ENCODE results near the gene C16orf96.

Gene C16orf96

DNA sequence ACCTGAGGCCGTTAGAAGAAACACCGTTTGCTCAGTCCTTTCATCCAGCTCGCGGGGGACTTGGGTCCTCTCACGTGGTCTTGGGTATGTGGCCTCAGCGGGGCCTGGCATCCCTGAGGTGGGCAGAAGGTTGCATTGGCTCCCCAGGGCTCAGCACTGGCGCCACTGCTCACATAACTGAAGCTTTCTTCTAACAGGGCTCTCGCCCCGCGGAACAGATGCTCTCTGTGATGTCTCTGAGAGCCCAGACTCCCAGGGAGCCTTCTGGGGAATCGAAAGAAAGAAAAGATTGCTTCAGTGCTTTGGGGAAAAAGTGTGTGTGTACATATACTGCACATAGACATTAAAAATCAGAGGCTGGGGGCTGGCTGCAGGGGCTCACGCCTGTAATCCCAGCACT, 78.6 kb downstream of the C16orf96 start:
- intact Hi-C loops (cut with DNase I): no loop called here
- DNase-seq: no peak

DNA sequence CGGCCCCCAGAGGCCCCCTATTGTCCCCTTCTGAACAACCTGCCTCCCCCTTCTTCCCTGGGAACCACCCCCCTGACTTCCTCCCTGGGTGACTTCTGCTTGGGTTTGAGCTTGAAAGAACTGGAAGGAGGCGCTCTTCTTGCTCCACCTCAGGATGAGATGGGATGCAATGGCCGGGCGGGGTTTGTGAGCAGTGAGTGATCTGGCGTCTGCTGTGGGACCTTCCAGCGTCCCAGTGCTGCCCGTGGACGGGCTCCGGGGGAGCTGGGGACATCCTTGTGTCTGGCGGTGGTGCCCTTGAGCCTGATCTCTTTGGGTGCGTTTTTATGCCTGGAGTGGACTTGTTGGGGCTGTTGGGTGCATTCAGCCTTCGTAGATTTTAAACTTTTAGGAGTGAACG, 80.1 kb downstream of the C16orf96 start:
- no peak for DNase-seq
- intact Hi-C loops (cut with DNase I): no loop called here

DNA sequence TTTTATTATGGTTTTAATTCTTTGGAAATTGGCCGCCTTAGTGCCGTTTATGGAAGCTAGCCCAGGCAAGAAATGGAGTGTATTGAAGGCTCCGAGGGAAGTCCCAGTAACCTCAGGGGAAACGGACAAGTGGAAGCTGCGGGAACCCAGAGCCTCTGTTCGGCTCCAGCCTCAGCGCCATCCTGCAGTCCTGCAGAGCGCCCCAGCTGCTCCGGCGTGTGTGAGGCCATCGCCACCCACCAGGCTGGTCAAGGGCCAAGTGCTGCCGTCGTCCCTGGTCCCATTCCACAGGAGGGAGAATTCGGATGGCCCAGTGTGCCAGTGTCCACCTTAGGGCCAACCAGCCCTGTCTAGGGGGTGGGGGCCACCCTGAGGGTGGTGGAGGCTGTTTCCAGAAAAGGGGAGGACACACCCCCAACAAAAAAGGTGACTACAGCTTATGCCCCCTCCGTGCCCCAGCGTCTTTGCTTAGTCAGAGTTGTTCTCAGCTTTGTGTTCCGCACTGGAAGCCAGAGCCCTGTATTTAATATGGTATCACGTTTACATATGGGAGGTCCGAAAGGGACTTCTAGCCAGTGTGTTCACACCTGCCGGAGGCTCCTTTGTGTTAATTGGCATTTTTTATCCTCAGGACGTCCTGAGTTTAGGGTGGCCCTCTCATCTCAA, 81.5 kb downstream of the C16orf96 start:
- intact Hi-C loops (cut with DNase I): no loop called here
- DNase-seq: peak in 2 of 10 donors; percentile 29 to 89

DNA sequence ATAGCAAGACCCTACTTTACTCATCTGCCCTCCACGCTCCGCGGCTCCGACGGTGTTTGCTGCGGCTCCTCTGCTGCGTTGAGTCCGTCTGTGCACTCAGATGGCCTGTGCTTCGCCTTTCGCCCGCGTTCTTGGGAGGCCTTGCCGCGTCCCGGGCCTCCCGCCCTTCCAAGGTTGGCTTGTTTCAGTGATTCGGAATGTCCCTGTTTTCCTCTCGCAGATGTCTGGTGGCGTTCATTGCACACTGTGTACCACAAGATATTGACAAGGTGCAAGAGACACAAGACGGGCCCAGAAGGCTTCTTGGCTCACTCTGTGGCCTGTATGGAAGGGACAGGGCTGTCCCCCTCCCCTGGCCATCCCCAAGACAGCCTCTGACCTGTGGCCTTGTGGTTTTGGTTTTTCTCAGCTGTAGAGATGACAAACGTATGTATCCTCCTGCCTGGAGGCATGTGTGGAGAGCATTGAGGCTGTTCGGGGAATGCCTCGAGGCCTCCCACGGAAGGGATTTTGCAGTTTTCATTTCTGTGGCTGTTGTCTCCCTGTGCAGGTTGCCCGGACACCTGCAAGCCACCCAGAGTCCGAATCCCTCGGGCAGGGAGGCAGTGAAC, 83.9 kb downstream of the C16orf96 start:
- no peak for DNase-seq
- intact Hi-C loops (cut with DNase I): no loop called here

DNA sequence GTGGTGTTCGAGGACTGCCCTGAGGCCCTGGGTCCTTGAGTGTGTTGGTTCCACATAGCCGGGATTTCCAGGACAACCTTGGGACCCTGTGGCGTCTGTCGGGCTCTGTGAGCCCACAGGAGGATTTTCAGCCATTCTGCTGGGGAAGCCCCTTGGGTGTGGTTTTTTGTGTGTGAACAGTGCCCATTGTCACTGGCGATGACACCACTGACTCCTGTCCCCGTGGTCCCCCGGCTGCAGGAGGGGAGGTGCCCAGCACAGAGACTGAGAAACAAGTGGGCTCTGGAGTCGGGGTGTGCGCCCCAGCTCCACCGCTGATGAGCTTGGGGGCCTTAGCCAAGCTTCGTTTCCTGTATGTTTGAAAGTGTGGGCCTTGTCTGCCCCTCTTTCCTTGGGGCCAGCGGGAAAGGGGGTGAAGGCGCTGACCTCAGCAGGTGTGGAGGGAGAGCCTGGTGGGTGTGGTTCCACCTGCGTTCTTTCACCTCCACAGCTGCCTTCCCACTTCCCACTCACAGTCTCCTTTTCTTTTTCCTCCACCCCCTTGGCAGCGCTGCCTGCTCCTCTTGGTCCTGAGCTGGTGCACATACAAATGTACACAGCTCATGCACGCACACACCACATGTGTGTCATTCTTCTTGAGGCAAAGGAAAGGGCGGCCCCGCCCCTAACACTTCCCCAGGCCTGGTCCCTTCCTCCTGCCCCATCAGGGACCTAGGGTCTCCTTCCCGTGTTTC, 84.6 kb downstream of the C16orf96 start:
- no peak for DNase-seq
- intact Hi-C loops (cut with DNase I): no loop called here

DNA sequence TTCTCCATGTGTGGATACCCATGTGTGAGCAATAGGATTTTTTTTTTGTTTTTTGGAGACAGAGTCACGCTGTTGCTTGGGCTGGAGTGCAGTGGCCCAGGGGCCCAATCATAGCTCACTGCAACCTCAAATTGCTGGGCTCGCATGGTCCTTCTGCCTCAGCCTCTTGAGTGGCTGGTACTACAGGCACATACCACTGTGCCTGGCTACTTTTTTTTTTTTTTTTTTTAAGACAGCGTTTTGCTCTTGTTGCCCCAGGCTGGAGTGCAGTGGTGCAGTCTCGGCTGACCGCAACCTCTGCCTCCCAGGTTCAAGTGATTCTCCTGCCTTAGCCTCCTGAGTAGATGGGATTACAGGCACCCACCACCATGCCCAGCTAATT, 85.2 kb downstream of the C16orf96 start:
- no peak for DNase-seq
- intact Hi-C loops (cut with DNase I): no loop called here

DNA sequence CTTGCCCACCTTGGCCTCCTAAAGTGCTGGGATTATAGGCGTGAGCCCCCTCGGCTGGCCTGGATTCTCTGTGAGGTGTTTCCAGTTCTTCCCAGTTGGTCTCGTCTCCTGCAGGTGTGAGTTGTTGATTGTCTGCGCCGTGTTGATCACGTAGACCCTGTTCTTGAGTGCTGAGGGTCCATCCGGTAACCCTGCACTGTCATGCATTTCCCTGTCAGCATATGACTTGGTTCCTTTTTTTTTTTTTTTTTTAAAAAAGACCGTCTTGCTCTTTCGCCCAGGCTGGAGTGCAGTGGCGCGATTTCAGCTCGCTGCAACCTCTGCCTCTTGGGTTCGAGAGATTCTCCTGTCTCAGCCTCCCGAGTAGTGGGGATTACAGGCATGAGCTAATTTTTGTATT, 85.8 kb downstream of the C16orf96 start:
- intact Hi-C loops (cut with DNase I): no loop called here
- DNase-seq: no peak

DNA sequence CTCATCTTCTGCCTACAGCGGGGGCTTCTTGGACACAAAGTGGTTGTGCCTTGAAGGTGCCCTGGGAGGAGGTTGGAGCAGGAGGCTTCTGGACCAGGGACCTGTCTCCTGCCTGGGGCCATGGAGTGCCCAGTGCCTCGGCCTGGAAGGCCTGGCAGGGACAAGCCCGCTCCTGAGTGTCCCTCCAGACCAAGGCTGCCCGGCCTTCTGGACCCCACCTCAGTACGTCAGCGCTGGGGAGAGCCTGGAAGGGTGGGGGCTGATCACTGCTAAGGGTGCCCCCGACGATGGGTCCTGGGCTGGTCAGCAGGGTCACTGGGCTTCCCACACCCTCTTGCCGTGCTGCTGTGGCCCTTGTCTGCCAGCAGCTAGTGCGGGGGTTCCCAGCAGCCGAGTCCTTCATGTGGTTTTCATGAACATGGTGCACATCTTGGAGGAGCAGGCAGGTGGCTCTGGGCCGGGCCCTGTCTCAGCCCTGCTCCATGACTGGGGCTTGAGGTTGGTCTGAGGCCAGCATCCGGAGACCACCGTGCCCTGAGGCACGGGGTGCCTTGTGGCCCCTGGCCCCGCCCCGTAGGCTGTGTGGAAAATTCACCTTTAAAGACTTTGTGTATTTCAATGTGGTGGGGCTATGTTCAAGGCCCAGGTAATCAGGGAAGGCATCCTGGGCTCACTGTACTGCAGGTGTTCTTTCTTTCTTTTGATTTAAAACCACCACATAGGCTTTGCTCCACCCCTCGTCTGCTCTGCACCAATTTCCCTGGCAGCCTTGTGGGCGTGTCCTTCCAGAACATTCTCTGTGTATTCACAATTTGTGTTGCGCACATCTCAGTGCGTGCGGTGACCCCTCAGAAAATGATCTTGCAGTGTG, 90.9 kb downstream of the C16orf96 start:
- DNase-seq: no peak
- intact Hi-C loops (cut with DNase I): no loop called here

DNA sequence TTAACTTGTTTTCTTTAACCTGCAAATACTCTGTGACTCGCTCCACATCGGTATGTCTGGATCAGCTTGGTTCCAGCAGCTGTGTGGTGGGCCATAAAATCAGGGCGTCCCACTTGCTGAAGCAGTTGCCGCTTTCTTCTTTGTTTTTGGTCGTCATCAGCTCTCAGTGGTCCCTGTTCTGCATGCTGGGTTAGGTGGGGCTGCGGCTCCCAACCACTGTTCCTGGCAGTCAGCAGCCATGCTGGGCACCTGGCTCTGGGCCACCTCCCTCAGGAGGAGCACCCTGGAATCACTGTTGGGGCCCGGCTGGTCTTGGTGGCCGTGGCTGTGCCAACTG, 91.5 kb downstream of the C16orf96 start:
- DNase-seq: no peak
- intact Hi-C loops (cut with DNase I): no loop called here

DNA sequence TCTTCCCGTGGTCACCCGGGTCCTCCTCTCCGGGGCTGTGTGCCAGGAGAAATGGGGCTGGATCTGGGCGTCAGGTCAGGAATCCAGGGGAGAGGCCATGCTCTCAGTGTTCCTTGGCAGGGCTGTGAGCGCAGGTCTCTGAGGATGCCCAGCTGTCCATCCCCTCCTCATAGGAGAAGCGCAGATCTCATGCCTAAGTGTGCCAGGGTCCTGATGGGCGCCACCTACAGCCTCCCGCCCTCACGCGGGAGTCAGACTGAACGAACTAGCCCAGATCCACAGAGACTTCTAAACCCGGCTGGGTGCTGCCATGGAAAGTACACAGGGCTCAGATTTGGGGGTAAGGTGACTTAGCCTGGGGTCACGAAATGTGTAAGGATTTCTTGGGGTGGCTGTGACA, 92.8 kb downstream of the C16orf96 start:
- intact Hi-C loops (cut with DNase I): no loop called here
- DNase-seq: no peak

DNA sequence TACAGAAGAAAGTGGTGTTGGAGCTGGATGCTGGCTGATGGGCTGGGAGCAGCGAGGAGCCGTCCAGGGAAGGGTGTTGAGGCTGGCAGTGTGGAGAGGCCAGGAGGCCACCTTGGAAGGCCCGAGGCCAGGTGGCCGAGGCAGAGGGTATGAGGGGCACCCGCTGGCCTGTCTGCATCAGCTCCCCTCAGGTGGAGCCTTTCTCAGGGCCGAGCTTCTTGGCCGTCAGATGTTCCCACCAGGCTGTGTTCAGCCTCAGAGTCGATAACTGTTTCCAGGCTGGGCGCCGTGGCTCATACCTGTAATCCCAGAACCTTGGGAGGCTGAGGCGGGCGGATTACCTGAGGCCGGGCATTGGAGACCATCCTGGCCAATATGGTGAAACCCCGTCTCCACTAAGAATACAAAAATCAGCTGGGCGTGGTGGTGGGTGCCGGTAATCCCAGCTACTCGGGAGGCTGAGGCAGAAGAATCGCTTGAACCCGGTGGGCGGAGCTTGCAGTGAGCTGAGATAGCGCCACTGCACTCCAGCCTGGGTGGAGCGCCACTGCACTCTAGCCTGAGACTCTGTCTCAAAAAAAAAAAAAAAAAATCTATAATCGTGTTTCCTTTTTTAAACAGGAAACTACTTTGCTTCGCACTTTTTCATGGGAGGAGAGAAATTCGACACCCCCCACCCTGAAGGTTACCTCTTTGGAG, 93.8 kb downstream of the C16orf96 start:
- no peak for DNase-seq
- intact Hi-C loops (cut with DNase I): no loop called here
